ENCODE results near the gene CTIF. TPM values are rescaled to one million over a fixed set of nuclear protein-coding genes. Genes with fewer than 3 reads are reported as not detected.

Gene CTIF
- total RNA-seq, 1 experiment from 2014 or later, result 19.8 TPM

- DNase-seq (ENCODE audit: low read depth), result no peak
These were observed 370.9 kb downstream of the CTIF start for GRCh38 chr18:48909721-48910120.

- DNase-seq (ENCODE audit: low read depth), result no peak
These were observed 372.2 kb downstream of the CTIF start for GRCh38 chr18:48910972-48911545.

Small RNAs within 50 kb of the gene (small RNA-seq; reads per million reads assigned to genes)
- gene MIR4743, result not detected

Other genes starting within 250 kb of the CTIF start
- 0.05 TPM in 1 of 2 replicates, not detected in the other for gene ZBTB7C, start 129.6 kb upstream of the CTIF start, total RNA-seq (2014; rRNA removed; shearing (Covaris generic))